ENCODE data around the gene CSTB. TPM values are rescaled to one million over a fixed set of nuclear protein-coding genes. Genes with fewer than 3 reads are reported as not detected.

The CSTB gene
- total RNA-seq, 2 experiments from 2014 or later, result 40.1 to 42.3 TPM

GRCh38 chr21:43808367-43808766, 32.3 kb upstream of the CSTB start:
- intact Hi-C loops (cut with micrococcal nuclease), result loop anchor here (10.0 kb wide), 1 partner anchor 496 kb away; the partner anchor contains the start of gene PFKL
- POLR2A ChIA-PET, result no interaction called here

DNA sequence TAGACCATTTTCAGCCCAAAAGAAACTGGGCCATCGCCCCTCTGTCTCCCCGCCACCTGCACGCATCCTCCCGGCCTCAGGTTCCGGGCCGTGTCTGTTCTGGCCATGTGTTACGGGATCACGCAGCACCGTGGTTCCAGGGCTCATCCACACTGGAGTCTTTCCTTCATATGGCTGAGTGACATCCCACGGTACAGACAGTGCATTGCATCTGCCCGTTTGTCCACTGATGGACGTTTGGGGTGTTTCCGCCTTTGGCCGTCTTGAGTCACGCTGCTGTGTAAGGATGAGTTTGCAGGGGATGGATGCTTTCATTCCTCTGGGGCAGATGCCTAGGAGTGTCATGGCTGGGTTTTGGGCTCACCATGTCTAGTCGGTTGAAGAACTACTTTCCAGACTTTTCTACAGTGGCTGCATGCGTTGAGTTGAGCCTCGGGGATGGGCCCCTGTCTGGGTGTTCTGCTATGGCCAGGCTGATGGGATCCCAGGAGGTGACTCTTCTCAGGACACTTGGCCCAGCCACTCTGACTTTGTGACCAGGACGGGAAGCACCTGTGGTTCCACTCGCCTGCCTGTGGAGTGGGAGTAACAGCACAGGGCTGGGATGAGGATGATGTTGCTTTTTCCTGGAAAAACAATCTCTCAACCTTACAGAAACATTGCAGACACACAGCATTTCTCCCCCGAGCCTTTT, 30.1 kb upstream of the CSTB start:
- H3K4me1 Mint-ChIP-seq (ENCODE audit: low read depth), result peaks cover 4% of the 10 kb centered on the region
- no peak overlapping the region for H3K4me3 Mint-ChIP-seq
- DNase-seq, result no peak
- ChIA-PET POLR2A (no interaction called here), CTCF (interaction anchor here (0.7 to 1.0 kb wide), 3 partner anchors 133 to 205 kb away, joined by 3 to 4 read pairs (median 3); no protein-coding TSS in a partner anchor)
- H3K27me3 Mint-ChIP-seq, result no peaks in the 10 kb centered on the region
- intact Hi-C loops (cut with micrococcal nuclease), result loop anchor here (10.0 kb wide), 1 partner anchor 499 kb away; the partner anchor contains the start of gene PFKL
- H3K36me3 Mint-ChIP-seq, result peaks cover 23% of the 10 kb centered on the region
- H3K27ac Mint-ChIP-seq, result peak overlapping the region; percentile 42
- H3K9me3 Mint-ChIP-seq, result no peaks in the 10 kb centered on the region

More at GRCh38 chr21:43808367-43808766, 32.3 kb upstream of the CSTB start:
- peaks cover 4% of the 10 kb centered on the region for H3K36me3 Mint-ChIP-seq
- H3K27ac Mint-ChIP-seq, result no peak overlapping the region
- CTCF ChIA-PET, result interaction anchor here (0.8 to 3.8 kb wide), 5 partner anchors 14 to 138 kb away, joined by 3 to 22 read pairs (median 3); no protein-coding TSS in a partner anchor
- peaks cover 4% of the 10 kb centered on the region for H3K4me1 Mint-ChIP-seq (ENCODE audit: low read depth)
- no peak overlapping the region for H3K4me3 Mint-ChIP-seq
- DNase-seq, result no peak
- H3K9me3 Mint-ChIP-seq, result no peaks in the 10 kb centered on the region
- H3K27me3 Mint-ChIP-seq, result no peaks in the 10 kb centered on the region

- Mint-ChIP-seq H3K4me1 (ENCODE audit: low read depth) (no peaks in the 10 kb centered on the region), H3K9me3 (no peaks in the 10 kb centered on the region), H3K4me3 (no peak overlapping the region), H3K27ac (peak overlapping the region; percentile 42), H3K27me3 (no peaks in the 10 kb centered on the region), H3K36me3 (peaks cover 31% of the 10 kb centered on the region)
- ChIA-PET POLR2A (no interaction called here), CTCF (interaction anchor here (0.7 kb wide), 1 partner anchor 206 kb away, joined by 4 read pairs; no protein-coding TSS in a partner anchor)
- DNase-seq, result no peak
- intact Hi-C loops (cut with micrococcal nuclease), result loop anchor here (10.0 kb wide), 1 partner anchor 499 kb away; the partner anchor contains the start of gene PFKL
Measured at GRCh38 chr21:43805275-43805800, 29.2 kb upstream of the CSTB start.

DNA sequence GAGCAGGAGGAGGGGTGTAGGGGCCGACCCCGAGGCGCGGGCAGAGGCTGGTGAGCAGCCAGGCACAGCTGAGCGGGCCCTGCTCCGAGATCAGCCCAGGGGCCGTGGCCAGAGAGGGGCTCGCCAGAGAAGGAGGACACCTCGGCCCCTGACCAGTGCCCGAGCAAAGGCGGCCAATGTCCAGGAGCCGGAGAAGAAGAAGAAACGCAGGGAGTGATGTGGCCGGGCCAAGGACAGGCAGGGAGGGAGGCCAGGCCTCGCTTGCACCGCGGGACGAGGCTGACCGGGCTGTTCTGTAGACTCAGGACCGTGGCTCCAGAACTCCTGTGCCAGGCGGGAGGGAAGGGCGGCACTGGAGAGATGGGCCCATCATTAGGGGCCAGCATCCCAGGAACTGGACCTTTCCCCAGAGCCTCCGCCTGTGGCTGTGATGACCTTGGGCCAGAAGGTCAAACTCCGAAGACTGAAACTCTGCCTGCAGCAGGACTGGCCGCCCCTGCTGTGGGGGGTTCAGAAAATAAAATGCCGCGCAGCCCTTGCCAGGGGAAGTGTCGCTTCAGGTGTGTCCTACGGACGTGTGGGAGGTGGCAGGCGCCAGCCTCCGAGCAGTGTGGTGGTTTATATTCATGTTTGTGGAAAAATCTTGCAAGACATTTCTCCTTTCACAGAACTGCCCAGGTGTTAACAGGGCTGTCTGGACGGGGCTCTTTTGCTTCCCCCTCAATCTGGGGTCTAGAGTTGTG, 27.6 kb upstream of the CSTB start:
- ChIA-PET POLR2A (no interaction called here), CTCF (interaction anchor here (1.4 kb wide), 1 partner anchor 14 kb away, joined by 4 read pairs; the partner anchor contains the start of gene RRP1)
- DNase-seq, result no peak
- Mint-ChIP-seq H3K27me3 (no peaks in the 10 kb centered on the region), H3K27ac (no peak overlapping the region), H3K36me3 (peaks cover 42% of the 10 kb centered on the region), H3K9me3 (no peaks in the 10 kb centered on the region), H3K4me3 (no peak overlapping the region), H3K4me1 (ENCODE audit: low read depth) (no peaks in the 10 kb centered on the region)
- intact Hi-C loops (cut with micrococcal nuclease), result loop anchor here (10.0 kb wide), 1 partner anchor 501 kb away; the partner anchor contains the start of gene PFKL

DNA sequence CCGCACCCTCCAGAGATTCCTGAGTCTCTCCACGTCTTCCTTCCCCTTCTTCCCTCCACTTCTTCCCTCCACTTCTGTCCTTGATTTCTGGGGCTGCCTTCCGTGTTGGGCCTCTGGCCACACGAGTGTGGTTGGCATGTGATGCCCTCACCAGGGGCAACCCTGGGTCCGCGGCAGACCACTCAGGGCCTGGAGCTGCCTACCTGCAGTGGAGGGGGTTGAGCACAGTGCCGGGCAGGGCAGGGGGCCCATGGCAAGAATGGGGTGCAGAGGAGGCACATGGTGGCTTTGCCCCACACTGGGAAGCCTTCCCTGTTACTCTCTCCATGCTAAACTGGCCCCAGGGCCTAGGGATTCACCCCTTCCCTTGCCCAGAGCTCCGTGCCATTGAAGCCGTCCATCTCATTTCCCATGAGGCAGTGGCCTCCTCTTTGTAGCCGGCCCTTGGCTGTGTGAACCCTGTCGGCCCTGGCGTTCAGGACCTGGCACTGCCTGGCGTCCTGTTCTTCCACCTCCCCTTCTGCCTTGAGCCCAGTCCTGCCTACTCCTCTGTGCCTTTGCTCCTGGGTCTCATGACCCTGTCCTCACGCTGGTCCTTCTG, 26.7 kb upstream of the CSTB start:
- POLR2A ChIA-PET, result no interaction called here

DNA sequence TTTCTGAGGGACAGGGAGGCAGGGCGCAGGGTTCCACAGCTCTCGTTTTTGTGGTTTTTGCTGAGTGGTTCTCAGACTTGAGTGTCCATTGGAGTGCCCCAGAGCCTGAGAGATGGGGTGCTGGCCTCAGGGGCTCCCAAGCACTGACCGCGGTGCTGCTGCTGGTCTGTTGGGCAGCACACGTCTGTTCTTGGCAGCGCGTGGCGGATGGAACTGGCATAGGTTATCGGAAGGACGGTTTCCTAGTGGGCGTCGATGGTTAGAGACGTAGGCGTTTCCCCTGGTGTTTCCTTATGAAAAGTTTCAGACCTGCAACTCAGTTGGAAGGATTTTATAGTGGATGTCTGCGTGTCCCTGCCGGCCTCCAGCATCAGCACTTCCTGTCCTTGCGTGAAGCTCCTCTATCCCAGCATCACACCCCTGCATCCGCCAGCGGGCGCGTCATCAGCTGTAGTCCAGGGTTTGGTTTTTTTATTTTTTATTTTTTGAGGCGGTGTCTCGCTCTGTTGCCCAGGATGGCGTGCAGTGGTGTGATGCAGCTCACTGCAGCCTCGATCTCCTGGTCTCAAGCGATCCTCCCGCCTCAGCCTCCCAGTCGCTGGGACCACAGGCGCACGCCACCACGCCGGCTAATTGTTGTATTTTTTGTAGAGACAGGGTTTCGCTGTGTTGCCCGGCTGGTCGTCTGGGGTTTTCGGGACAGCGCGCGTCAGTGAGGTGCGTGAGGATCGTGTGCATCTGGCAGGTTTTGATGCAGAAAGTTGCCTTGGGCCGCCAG, 25.1 kb upstream of the CSTB start:
- Mint-ChIP-seq H3K4me1 (ENCODE audit: low read depth) (no peaks in the 10 kb centered on the region), H3K4me3 (no peak overlapping the region), H3K27me3 (no peaks in the 10 kb centered on the region), H3K9me3 (no peaks in the 10 kb centered on the region), H3K27ac (no peak overlapping the region), H3K36me3 (peaks cover 59% of the 10 kb centered on the region)
- ChIA-PET POLR2A (no interaction called here), CTCF (no interaction called here)
- intact Hi-C loops (cut with micrococcal nuclease), result loop anchor here (10.0 kb wide), 1 partner anchor 504 kb away; the partner anchor contains the start of gene PFKL
- DNase-seq, result no peak

More for the DNA sequence above, 26.7 kb upstream of the CSTB start:
- Mint-ChIP-seq H3K27ac (no peak overlapping the region), H3K4me3 (no peak overlapping the region), H3K27me3 (no peaks in the 10 kb centered on the region), H3K9me3 (no peaks in the 10 kb centered on the region), H3K4me1 (ENCODE audit: low read depth) (no peaks in the 10 kb centered on the region), H3K36me3 (peaks cover 48% of the 10 kb centered on the region)
- CTCF ChIA-PET, result interaction anchor here (1.4 kb wide), 1 partner anchor 13 kb away, joined by 4 read pairs; the partner anchor contains the start of gene RRP1
- intact Hi-C loops (cut with micrococcal nuclease), result loop anchor here (10.0 kb wide), 1 partner anchor 502 kb away; the partner anchor contains the start of gene PFKL
- no peak for DNase-seq

GRCh38 chr21:43800566-43800965, 24.5 kb upstream of the CSTB start:
- ChIA-PET CTCF (no interaction called here), POLR2A (interaction anchor here (0.6 kb wide), 1 partner anchor 140 kb away, joined by 3 read pairs; no protein-coding TSS in a partner anchor)
- H3K9me3 Mint-ChIP-seq, result no peaks in the 10 kb centered on the region
- no peak overlapping the region for H3K27ac Mint-ChIP-seq
- H3K27me3 Mint-ChIP-seq, result no peaks in the 10 kb centered on the region
- H3K36me3 Mint-ChIP-seq, result peaks cover 55% of the 10 kb centered on the region
- intact Hi-C loops (cut with micrococcal nuclease), result loop anchor here (10.0 kb wide), 1 partner anchor 504 kb away; the partner anchor contains the start of gene PFKL
- DNase-seq, result no peak
- H3K4me3 Mint-ChIP-seq, result no peak overlapping the region
- H3K4me1 Mint-ChIP-seq (ENCODE audit: low read depth), result no peaks in the 10 kb centered on the region

DNA sequence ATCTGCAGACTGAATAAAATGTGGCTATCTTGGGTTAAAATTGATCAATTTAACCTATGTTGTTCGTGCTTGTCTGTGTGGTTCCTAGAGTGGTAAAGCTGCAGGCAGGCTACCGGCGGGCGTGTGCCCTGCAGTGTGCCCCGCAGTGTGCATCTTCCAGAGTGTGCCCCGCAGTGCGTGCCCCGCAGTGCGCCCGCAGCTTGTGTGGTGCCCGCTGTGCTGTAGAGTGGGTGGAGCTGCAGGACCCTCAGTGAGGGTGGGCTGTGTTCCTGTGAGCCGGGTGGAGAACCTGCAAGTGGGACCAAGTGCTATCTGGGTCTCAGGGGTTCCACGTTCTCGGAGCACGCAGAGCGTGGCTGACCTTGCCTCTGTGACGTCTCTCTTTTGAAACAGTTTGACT, 24.0 kb upstream of the CSTB start:
- POLR2A ChIA-PET, result interaction anchor here (0.6 kb wide), 1 partner anchor 140 kb away, joined by 3 read pairs; no protein-coding TSS in a partner anchor
- H3K36me3 Mint-ChIP-seq, result peaks cover 57% of the 10 kb centered on the region

GRCh38 chr21:43799301-43799840, 23.3 kb upstream of the CSTB start:
- POLR2A ChIA-PET, result no interaction called here
- no peak overlapping the region for H3K4me3 Mint-ChIP-seq
- H3K27me3 Mint-ChIP-seq, result no peaks in the 10 kb centered on the region
- intact Hi-C loops (cut with micrococcal nuclease), result no loop called here
- DNase-seq, result no peak
- H3K27ac Mint-ChIP-seq, result no peak overlapping the region
- CTCF ChIA-PET, result no interaction called here
- H3K9me3 Mint-ChIP-seq, result no peaks in the 10 kb centered on the region
- peaks cover 62% of the 10 kb centered on the region for H3K36me3 Mint-ChIP-seq
- H3K4me1 Mint-ChIP-seq (ENCODE audit: low read depth), result no peaks in the 10 kb centered on the region

More for the DNA sequence above, 24.0 kb upstream of the CSTB start:
- no peaks in the 10 kb centered on the region for H3K9me3 Mint-ChIP-seq
- no peaks in the 10 kb centered on the region for H3K27me3 Mint-ChIP-seq
- DNase-seq, result no peak
- no peak overlapping the region for H3K27ac Mint-ChIP-seq
- H3K4me1 Mint-ChIP-seq (ENCODE audit: low read depth), result no peaks in the 10 kb centered on the region
- CTCF ChIA-PET, result no interaction called here
- H3K4me3 Mint-ChIP-seq, result no peak overlapping the region
- intact Hi-C loops (cut with micrococcal nuclease), result loop anchor here (10.0 kb wide), 1 partner anchor 505 kb away; the partner anchor contains the start of gene PFKL

DNA sequence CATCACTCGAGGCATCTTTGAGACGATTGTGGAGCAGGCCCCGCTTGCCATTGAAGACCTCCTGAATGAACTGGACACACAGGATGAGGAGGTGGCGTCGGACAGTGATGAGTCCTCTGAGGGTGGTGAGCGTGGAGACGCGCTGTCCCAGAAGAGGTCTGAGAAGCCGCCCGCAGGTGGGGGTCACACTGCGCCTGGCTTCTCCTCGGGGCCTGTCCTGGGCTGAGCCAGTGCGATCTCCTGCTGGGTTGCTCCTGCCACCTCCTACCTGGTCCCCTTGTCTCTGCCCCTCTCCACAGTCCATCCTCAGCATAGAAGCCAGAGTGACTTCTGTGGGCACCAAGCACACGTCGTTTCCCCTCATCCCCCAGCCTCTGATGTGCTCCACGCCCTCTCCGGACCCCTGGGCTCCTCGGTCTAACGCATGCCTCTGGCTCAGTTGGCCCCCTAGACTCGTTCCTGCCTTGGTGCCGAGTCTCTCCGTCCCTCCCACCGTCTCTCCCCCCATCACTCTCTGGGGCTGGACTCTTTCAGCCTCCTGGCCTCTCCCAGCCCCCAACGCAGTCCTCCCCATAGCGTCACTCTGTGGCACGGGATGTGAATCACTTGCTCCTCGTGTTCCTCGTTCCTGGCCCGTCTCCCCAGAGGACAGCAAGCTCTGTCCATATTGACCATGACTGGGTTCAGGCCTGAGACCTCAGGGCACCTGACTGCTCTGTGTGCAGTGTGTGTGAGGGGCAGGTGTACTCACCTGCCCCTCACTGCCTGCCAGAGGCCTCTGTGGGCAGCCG, 22.0 kb upstream of the CSTB start:
- Mint-ChIP-seq H3K4me1 (ENCODE audit: low read depth) (no peaks in the 10 kb centered on the region), H3K4me3 (no peak overlapping the region), H3K27ac (no peak overlapping the region), H3K36me3 (peaks cover 71% of the 10 kb centered on the region), H3K9me3 (no peaks in the 10 kb centered on the region), H3K27me3 (no peaks in the 10 kb centered on the region)
- POLR2A ChIA-PET, result no interaction called here
- intact Hi-C loops (cut with micrococcal nuclease), result no loop called here
- no peak for DNase-seq
- CTCF ChIA-PET, result no interaction called here
